Endothelial cell (in vitro differentiated cells): Measurements from ENCODE around the gene LRRC59. TPM values are rescaled to one million over a fixed set of nuclear protein-coding genes. Genes with fewer than 3 reads are reported as not detected.
A peak's percentile ranks its signal among the peaks of the same experiment; 100 is the strongest.
"Not testable (repeated sequence)": the region's sequence is repeated elsewhere in the genome, so short reads cannot be mapped to it uniquely, and the experiment has no call there.

Experiments
- DNase-seq: peaks from one replicate; pipeline ENCODE4 v3.0.0; 2021; ENCODE audit warnings: low spot score
- H3K27ac Mint-ChIP-seq: one replicate; pipeline ENCODE4 v1.8.0; 2021; ENCODE audit warnings: mixed read lengths, inconsistent platforms; ENCODE audit not compliant: unreplicated experiment
- H3K27me3 Mint-ChIP-seq: one replicate; pipeline ENCODE4 v1.8.0; 2021; ENCODE audit warnings: mild to moderate bottlenecking, moderate library complexity, mixed read lengths, inconsistent platforms; ENCODE audit not compliant: unreplicated experiment
- H3K36me3 Mint-ChIP-seq: one replicate; pipeline ENCODE4 v1.8.0; 2021; ENCODE audit warnings: mild to moderate bottlenecking, low read depth, mixed read lengths, inconsistent platforms; ENCODE audit not compliant: unreplicated experiment
- H3K4me1 Mint-ChIP-seq: one replicate; pipeline ENCODE4 v1.8.0; 2021; ENCODE audit warnings: mild to moderate bottlenecking, mixed read lengths, inconsistent platforms; ENCODE audit not compliant: unreplicated experiment
- H3K4me3 Mint-ChIP-seq: one replicate; pipeline ENCODE4 v1.8.0; 2021; ENCODE audit warnings: mild to moderate bottlenecking, mixed read lengths, inconsistent platforms; ENCODE audit not compliant: unreplicated experiment
- H3K9me3 Mint-ChIP-seq: one replicate; pipeline ENCODE4 v1.8.0; 2021; ENCODE audit warnings: mixed read lengths, inconsistent platforms; ENCODE audit not compliant: unreplicated experiment
- total RNA-seq: library from RNA; stranded (reverse); fragmentation: NEBNext Ultra II Directional; extraction: Animal tissue kit (Norgen Biotek cat#: 25700); gene quantifications from one replicate; pipeline ENCODE4 v1.2.1, GENCODE V29; 2021; ENCODE audit not compliant: unreplicated experiment
- TF ChIP-seq, protein P1 (sequence below): fragments of 200-600 bp; sonication (generic); IDR thresholded peaks from one replicate; pipeline ENCODE4 v1.5.0; 2021; ENCODE audit warnings: antibody characterized with exemption; ENCODE audit not compliant: unreplicated experiment

The LRRC59 gene
- total RNA-seq, 1 donor from 2014 or later: 64.2 TPM

- Mint-ChIP-seq H3K9me3 (peaks cover 6% of the 10 kb centered on the region), H3K27me3 (peaks cover 10% of the 10 kb centered on the region), H3K27ac (no peak overlapping the region), H3K36me3 (peaks cover 11% of the 10 kb centered on the region), H3K4me1 (peaks cover 12% of the 10 kb centered on the region), H3K4me3 (no peak overlapping the region)
- no peak for DNase-seq
- TF ChIP-seq, protein P1, sequence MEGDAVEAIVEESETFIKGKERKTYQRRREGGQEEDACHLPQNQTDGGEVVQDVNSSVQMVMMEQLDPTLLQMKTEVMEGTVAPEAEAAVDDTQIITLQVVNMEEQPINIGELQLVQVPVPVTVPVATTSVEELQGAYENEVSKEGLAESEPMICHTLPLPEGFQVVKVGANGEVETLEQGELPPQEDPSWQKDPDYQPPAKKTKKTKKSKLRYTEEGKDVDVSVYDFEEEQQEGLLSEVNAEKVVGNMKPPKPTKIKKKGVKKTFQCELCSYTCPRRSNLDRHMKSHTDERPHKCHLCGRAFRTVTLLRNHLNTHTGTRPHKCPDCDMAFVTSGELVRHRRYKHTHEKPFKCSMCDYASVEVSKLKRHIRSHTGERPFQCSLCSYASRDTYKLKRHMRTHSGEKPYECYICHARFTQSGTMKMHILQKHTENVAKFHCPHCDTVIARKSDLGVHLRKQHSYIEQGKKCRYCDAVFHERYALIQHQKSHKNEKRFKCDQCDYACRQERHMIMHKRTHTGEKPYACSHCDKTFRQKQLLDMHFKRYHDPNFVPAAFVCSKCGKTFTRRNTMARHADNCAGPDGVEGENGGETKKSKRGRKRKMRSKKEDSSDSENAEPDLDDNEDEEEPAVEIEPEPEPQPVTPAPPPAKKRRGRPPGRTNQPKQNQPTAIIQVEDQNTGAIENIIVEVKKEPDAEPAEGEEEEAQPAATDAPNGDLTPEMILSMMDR: no peak
Observed at GRCh38 chr17:50420419-50421112, 23.2 kb upstream of the LRRC59 start.

DNA sequence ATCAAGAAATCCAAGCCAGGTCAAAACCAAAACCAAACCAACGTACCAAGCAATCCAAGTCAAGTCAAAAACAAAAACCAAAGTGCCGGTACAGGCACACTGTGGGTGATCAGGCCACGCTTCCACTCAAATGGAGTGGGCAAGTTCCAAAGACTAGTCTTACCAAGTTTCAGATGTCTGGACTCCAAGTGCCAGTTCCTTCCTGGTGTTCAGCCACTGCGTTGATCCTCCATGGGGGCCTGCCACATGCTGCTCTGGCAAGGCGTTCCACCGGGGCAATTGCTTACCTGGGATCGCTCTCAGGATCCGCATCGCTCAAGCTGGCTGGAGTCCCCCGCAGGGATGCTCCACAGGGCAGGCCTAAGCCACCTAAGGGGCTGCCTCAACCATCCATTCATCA, 22.3 kb upstream of the LRRC59 start:
- DNase-seq, H3K27me3 Mint-ChIP-seq, H3K27ac Mint-ChIP-seq, H3K9me3 Mint-ChIP-seq, H3K4me1 Mint-ChIP-seq: not testable (repeated sequence)
- Mint-ChIP-seq H3K4me3 (peak overlapping the region; percentile 71), H3K36me3 (peaks cover 11% of the 10 kb centered on the region)

GRCh38 chr17:50414808-50415207, 17.5 kb upstream of the LRRC59 start:
- peaks cover 6% of the 10 kb centered on the region for H3K9me3 Mint-ChIP-seq
- no peak overlapping the region for H3K4me3 Mint-ChIP-seq
- H3K27me3 Mint-ChIP-seq: peaks cover under 1% of the 10 kb centered on the region
- H3K27ac Mint-ChIP-seq: no peak overlapping the region
- TF ChIP-seq, protein P1: no peak
- peaks cover 12% of the 10 kb centered on the region for H3K4me1 Mint-ChIP-seq
- H3K36me3 Mint-ChIP-seq: peaks cover 11% of the 10 kb centered on the region
- no peak for DNase-seq

DNA sequence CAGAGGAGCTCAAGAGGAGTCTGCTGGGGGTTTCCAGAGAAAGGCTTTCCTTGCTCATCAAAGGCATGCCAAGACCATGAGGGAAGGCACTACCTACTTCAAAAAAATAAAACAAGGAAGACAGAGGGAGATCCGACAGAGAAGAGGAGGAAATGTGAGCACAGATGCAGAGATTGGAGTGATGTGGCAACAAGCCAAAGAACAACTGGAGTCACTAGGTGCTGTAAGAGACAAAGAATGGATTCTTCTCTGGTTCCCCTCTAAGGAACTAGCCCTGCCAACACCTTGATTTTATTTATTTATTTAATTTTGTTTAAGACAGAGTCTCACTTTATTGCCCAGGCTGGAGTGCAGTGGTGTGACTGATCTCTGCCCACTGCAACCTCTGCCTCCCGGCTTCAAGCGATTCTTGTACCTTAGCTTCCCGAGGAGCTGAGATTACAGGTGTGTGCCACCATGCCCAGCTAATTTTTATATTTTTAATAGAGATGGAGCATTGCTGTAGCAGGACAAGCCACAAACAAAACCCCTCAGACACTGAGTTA, 14.9 kb upstream of the LRRC59 start:
- H3K36me3 Mint-ChIP-seq: peaks cover 4% of the 10 kb centered on the region
- TF ChIP-seq, protein P1: no peak
- DNase-seq: no peak
- peaks cover 6% of the 10 kb centered on the region for H3K4me1 Mint-ChIP-seq
- no peak overlapping the region for H3K4me3 Mint-ChIP-seq
- no peak overlapping the region for H3K27ac Mint-ChIP-seq
- no peaks in the 10 kb centered on the region for H3K27me3 Mint-ChIP-seq
- no peaks in the 10 kb centered on the region for H3K9me3 Mint-ChIP-seq

DNA sequence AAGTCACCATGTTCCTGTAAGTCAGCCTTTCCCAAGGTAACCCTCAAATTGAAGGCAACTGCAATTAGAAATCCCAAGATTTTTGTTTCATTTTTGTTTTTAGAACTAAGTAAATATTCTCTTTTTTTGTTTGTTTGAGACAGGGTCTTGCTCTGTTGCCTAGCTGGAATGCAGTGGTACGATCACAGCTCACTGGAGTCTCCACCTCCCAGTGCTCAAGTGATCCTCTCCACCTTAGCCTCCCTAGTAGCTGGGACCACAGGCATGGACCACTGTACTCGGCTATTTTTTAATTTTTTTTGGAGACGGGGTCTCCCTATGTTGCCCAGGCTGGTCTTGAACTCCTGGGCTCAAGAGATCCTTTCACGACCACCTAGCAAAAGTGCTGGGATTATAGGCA, 10.6 kb upstream of the LRRC59 start:
- H3K27ac Mint-ChIP-seq: no peak overlapping the region
- H3K4me1 Mint-ChIP-seq: peaks cover 5% of the 10 kb centered on the region
- no peaks in the 10 kb centered on the region for H3K9me3 Mint-ChIP-seq
- TF ChIP-seq, protein P1: no peak
- no peak for DNase-seq
- no peaks in the 10 kb centered on the region for H3K27me3 Mint-ChIP-seq
- no peak overlapping the region for H3K4me3 Mint-ChIP-seq
- peaks cover 4% of the 10 kb centered on the region for H3K36me3 Mint-ChIP-seq
